Esophagus squamous epithelium (tissue), 4 donors: Measurements from ENCODE around the gene UBE2U.

Experiments
- CTCF ChIP-seq, 6 experiments: fragments of 450-650 bp in 4 of 6; fragments of 200-600 bp in 2 of 6; sonication (generic) in 2 of 6; IDR thresholded peaks; one replicate each; pipeline ENCODE4 v1.5.1; 2016 to 2019; ENCODE audit warnings: antibody characterized with exemption in 6 of 6, mild to moderate bottlenecking in 4 of 6, moderate library complexity in 4 of 6
- POLR2A ChIP-seq, 4 donors: fragments of 450-650 bp; IDR thresholded peaks; one replicate each; pipeline ENCODE4 v1.6.1; 2017; ENCODE audit warnings: antibody characterized with exemption in 4 of 4, mild to moderate bottlenecking in 4 of 4, moderate library complexity in 3 of 4

- TF ChIP-seq POLR2A (IDR thresholded peaks at IDR 0.05), result no peak
- TF ChIP-seq CTCF (IDR thresholded peaks at IDR 0.05), result no peak
Observed at GRCh38 chr1:64310760-64311159, 107.3 kb downstream of the UBE2U start.
